AG04450 (cell line): Measurements from ENCODE around the gene TUBGCP3. TPM values are rescaled to one million over a fixed set of nuclear protein-coding genes. Genes with fewer than 3 reads are reported as not detected.

Source experiments
- CTCF ChIA-PET: fragments of 300-600, 350-600 bp; formaldehyde crosslinking; extraction: SDS; loops from one replicate; lab custom pipeline; 2022; ENCODE audit warnings: antibody characterized with exemption, inconsistent platforms; lab: Charles Lee
- POLR2A ChIA-PET: fragments of 350-600 bp; formaldehyde crosslinking; extraction: SDS; loops from one replicate; lab custom pipeline; 2021; ENCODE audit warnings: antibody characterized with exemption, inconsistent platforms; lab: Yijun Ruan, JAX
- DNase-seq: peaks from one replicate; pipeline ENCODE4 v3.0.0-alpha.2; 2011; ENCODE audit warnings: low read depth, low spot score
- H3K27ac ChIP-seq: one replicate; pipeline ENCODE4 v1.5.1; 2012; ENCODE audit warnings: low read depth, low read length, control low read depth
- H3K27me3 ChIP-seq: one replicate; pipeline ENCODE4 v1.6.0; 2012; ENCODE audit warnings: low read length; ENCODE audit not compliant: control insufficient read depth, insufficient read depth
- H3K4me3 ChIP-seq: 2 replicates; pipeline ENCODE4 v1.5.1; 2011; ENCODE audit warnings: mild to moderate bottlenecking, low read depth, low read length, control low read depth
- H3K9me3 ChIP-seq: 2 replicates; pipeline ENCODE4 v1.5.1; 2012; ENCODE audit warnings: low read length; ENCODE audit not compliant: control insufficient read depth, insufficient read depth
- polyA plus RNA-seq: library from polyadenylated mRNA; depleted of rRNA; stranded (reverse); fragments of >200 nt; gene quantifications from 2 replicates; pipeline ENCODE4 v1.2.3, GENCODE V29; 2011
- TF ChIP-seq, protein P1 (sequence below): IDR thresholded peaks from 2 replicates; pipeline ENCODE4 v1.5.1; 2011; ENCODE audit warnings: low read depth, low read length, control low read depth, inconsistent platforms

TUBGCP3 gene
- polyA plus RNA-seq, 1 experiment: 11.3 TPM

DNA sequence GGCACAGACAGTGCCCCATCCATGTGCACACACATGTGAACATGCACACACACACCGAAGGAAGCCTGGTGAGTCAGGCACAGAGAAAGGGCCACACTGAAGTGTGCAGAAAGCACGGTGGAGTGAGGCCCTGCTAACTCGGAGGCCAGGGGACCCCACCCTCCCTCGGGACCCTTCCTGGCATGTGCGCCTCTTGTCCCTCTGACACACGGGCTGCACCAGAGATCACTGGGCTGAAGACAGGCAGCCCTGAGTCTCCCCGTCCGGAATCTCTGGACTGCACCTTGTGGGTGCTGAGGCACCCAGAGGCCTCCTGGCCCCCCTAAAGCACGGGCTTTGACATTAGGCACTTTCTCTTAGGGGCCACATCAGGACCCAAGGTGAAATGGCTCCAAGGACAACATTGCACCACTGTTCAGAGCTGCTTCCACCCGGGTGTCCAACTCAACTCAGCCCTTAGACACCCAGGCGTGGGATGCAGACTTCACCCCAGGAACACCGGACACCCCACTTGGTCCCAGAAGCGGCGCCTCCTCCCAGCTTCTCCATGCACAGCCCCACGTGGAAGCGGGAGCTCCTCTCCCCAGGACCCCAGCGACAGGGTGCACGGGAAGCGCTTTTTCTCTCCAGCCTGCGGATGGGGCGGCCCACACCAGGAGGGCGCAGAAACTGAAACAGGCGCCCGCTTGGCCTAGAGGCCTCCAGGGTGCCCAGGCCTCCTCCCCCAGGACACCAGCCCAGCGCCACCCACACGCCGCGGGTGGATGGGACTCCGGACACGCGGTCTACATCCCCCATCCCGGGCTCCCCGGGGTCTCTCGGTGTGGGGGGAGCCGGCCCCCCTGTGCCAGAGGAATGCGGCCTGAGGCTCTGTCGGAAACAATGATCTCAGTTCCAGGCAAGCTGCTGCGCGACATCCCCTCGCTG is 121.6 kb downstream of the TUBGCP3 start:
- CTCF ChIA-PET: no interaction called here
- H3K27me3 ChIP-seq: no peaks in the 10 kb centered on the region

DNA sequence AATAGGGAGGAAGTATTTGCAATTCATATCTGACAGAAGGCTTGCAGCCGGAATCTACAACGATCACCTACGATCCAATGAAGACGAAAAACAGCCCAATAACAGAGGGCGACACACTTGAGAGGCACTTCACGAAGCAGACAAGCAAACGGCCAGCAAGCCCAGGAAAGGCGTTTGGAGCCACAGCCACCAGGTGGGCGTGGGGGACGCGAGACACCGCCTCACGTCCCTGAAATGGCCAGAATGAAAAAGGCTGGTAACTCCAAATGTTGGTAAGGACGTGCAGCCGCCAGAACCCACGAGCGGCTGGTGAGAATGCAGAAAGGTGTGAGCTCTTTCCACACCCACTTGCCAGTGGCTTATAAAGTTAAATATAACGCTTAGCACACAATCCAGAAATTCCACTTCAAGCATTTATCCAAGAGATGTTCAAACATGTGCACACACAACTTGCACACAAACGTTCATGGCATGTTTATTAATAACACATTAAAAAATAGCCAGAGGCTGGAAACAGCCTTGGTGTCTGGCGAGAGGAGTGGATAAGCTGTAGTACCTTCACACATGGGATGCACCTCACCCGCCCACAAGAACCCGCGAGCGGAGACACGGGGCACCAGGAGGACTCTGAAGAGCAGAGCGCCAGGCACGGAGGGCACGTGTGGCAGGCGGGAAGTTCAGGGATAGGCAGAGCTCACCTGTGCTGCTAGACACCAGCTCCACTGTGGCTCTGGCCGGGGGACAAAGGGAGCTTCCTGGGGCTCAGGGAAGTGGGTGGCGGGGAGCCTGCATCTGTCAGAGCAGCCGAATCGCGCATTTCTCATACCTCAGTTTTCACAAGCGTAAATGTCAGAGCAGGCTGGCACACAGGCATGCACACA is 122.5 kb downstream of the TUBGCP3 start:
- CTCF ChIA-PET: no interaction called here
- POLR2A ChIA-PET: no interaction called here
- Histone ChIP-seq H3K9me3 (peaks cover 14% of the 10 kb centered on the region; the same call in 1 of the 2 replicates), H3K27me3 (no peaks in the 10 kb centered on the region), H3K27ac (no peak overlapping the region), H3K4me3 (no peak overlapping the region)
- TF ChIP-seq, protein P1, sequence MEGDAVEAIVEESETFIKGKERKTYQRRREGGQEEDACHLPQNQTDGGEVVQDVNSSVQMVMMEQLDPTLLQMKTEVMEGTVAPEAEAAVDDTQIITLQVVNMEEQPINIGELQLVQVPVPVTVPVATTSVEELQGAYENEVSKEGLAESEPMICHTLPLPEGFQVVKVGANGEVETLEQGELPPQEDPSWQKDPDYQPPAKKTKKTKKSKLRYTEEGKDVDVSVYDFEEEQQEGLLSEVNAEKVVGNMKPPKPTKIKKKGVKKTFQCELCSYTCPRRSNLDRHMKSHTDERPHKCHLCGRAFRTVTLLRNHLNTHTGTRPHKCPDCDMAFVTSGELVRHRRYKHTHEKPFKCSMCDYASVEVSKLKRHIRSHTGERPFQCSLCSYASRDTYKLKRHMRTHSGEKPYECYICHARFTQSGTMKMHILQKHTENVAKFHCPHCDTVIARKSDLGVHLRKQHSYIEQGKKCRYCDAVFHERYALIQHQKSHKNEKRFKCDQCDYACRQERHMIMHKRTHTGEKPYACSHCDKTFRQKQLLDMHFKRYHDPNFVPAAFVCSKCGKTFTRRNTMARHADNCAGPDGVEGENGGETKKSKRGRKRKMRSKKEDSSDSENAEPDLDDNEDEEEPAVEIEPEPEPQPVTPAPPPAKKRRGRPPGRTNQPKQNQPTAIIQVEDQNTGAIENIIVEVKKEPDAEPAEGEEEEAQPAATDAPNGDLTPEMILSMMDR: no peak
- DNase-seq: no peak

More for the DNA sequence above, 121.6 kb downstream of the TUBGCP3 start:
- no peak for DNase-seq
- TF ChIP-seq, protein P1: no peak
- POLR2A ChIA-PET: no interaction called here
- Histone ChIP-seq H3K9me3 (peaks cover 14% of the 10 kb centered on the region; the same call in 1 of the 2 replicates), H3K4me3 (no peak overlapping the region), H3K27ac (no peak overlapping the region)

DNA sequence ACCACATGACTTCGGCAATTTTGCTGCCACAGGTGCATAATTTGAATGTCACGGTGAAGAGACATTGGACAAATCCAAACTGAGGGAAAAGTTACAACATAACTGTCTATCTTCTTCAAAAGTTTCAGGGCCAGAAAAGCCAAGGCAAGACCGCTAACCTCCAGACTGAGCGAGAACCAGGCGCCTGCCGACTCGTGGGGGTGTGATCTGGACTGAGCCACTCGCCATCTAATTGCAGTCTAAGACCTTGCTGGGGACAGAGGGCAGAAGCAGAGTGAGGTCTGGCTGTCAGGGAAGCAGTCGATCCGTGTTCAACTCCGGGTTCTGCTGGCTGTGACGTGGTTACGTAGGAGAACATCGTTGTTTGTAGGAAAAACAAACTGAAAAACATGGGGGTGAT is 123.2 kb downstream of the TUBGCP3 start:
- Histone ChIP-seq H3K9me3 (peaks cover 14% of the 10 kb centered on the region; the same call in 1 of the 2 replicates), H3K27ac (no peak overlapping the region), H3K27me3 (no peaks in the 10 kb centered on the region), H3K4me3 (no peak overlapping the region)
- no peak for DNase-seq
- CTCF ChIA-PET: no interaction called here
- TF ChIP-seq, protein P1: no peak
- POLR2A ChIA-PET: no interaction called here

DNA sequence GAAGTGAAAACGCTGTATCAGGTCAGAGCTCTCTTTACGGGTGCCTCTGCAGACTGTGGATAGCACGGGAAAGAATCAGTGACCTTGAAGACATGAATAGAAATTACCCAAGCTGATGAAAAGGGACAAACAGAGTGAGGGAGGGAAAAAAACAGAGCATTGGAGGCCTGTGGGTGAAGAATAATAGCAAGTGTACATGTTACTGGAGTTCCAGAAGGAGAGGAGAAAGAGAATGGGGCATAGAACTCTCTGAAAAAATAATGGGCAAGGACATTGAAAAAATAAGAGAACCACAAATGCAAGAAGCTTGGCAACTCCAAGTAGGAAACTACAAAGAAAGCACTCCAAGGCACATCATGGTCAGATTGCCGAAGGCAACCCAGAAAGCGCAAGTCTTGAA is 125.5 kb downstream of the TUBGCP3 start:
- no peaks in the 10 kb centered on the region for H3K27me3 ChIP-seq
- POLR2A ChIA-PET: no interaction called here
- CTCF ChIA-PET: no interaction called here
- H3K9me3 ChIP-seq: peaks cover 15% of the 10 kb centered on the region; the same call in 1 of the 2 replicates
- H3K4me3 ChIP-seq: no peak overlapping the region
- TF ChIP-seq, protein P1: no peak
- H3K27ac ChIP-seq: no peak overlapping the region
- no peak for DNase-seq
